Endothelial cell (in vitro differentiated cells): ENCODE data around the gene VCX3B. TPM values are rescaled to one million over a fixed set of nuclear protein-coding genes. Genes with fewer than 3 reads are reported as not detected.

ENCODE experiments used
- DNase-seq: peaks from one replicate; pipeline ENCODE4 v3.0.0; 2021; ENCODE audit warnings: low spot score
- H3K27ac Mint-ChIP-seq: one replicate; pipeline ENCODE4 v1.8.0; 2021; ENCODE audit warnings: mixed read lengths, inconsistent platforms; ENCODE audit not compliant: unreplicated experiment
- H3K27me3 Mint-ChIP-seq: one replicate; pipeline ENCODE4 v1.8.0; 2021; ENCODE audit warnings: mild to moderate bottlenecking, moderate library complexity, mixed read lengths, inconsistent platforms; ENCODE audit not compliant: unreplicated experiment
- H3K36me3 Mint-ChIP-seq: one replicate; pipeline ENCODE4 v1.8.0; 2021; ENCODE audit warnings: mild to moderate bottlenecking, low read depth, mixed read lengths, inconsistent platforms; ENCODE audit not compliant: unreplicated experiment
- H3K4me1 Mint-ChIP-seq: one replicate; pipeline ENCODE4 v1.8.0; 2021; ENCODE audit warnings: mild to moderate bottlenecking, mixed read lengths, inconsistent platforms; ENCODE audit not compliant: unreplicated experiment
- H3K4me3 Mint-ChIP-seq: one replicate; pipeline ENCODE4 v1.8.0; 2021; ENCODE audit warnings: mild to moderate bottlenecking, mixed read lengths, inconsistent platforms; ENCODE audit not compliant: unreplicated experiment
- H3K9me3 Mint-ChIP-seq: one replicate; pipeline ENCODE4 v1.8.0; 2021; ENCODE audit warnings: mixed read lengths, inconsistent platforms; ENCODE audit not compliant: unreplicated experiment
- total RNA-seq: library from RNA; stranded (reverse); fragmentation: NEBNext Ultra II Directional; extraction: Animal tissue kit (Norgen Biotek cat#: 25700); gene quantifications from one replicate; pipeline ENCODE4 v1.2.1, GENCODE V29; 2021; ENCODE audit not compliant: unreplicated experiment
- TF ChIP-seq, protein P1 (sequence below): fragments of 200-600 bp; sonication (generic); IDR thresholded peaks from one replicate; pipeline ENCODE4 v1.5.0; 2021; ENCODE audit warnings: antibody characterized with exemption; ENCODE audit not compliant: unreplicated experiment

VCX3B gene
- total RNA-seq, 1 donor from 2014 or later = 0.23 TPM

DNA sequence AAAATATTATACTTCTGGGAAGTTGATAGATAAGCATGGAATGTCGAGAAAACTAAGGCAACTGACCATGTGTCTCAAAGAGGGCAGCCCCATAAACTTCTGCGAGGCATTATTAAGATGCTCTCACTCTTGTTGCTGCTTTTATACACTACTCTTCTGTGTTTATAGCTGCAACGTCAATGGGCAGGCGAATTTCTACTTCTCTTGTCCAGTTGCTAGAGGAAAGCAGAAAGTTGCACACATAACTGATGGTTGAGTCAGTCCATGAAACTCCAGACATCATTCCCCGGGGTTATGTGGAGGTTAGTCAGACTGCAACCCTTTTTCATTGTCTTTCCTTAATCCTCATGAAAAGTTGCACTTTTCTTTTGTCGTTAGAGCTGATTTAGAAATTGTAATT is 39.8 kb downstream of the VCX3B start:
- Mint-ChIP-seq H3K27me3 (no peaks in the 10 kb centered on the region), H3K4me3 (no peak overlapping the region), H3K27ac (no peak overlapping the region), H3K9me3 (no peaks in the 10 kb centered on the region), H3K36me3 (no peaks in the 10 kb centered on the region), H3K4me1 (no peaks in the 10 kb centered on the region)
- TF ChIP-seq, protein P1, sequence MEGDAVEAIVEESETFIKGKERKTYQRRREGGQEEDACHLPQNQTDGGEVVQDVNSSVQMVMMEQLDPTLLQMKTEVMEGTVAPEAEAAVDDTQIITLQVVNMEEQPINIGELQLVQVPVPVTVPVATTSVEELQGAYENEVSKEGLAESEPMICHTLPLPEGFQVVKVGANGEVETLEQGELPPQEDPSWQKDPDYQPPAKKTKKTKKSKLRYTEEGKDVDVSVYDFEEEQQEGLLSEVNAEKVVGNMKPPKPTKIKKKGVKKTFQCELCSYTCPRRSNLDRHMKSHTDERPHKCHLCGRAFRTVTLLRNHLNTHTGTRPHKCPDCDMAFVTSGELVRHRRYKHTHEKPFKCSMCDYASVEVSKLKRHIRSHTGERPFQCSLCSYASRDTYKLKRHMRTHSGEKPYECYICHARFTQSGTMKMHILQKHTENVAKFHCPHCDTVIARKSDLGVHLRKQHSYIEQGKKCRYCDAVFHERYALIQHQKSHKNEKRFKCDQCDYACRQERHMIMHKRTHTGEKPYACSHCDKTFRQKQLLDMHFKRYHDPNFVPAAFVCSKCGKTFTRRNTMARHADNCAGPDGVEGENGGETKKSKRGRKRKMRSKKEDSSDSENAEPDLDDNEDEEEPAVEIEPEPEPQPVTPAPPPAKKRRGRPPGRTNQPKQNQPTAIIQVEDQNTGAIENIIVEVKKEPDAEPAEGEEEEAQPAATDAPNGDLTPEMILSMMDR = no peak
- DNase-seq = no peak
